Esophagus mucosa (tissue), 1 donor: ENCODE measurements around the gene PCP4. TPM values are rescaled to one million over a fixed set of nuclear protein-coding genes. Genes with fewer than 3 reads are reported as not detected.

Experiments
- ATAC-seq: fragments of 200-7000 bp; cut with Tn5 transposase; one replicate; pipeline ENCODE4 v1.9.1; 2020
- total RNA-seq: library from RNA; stranded (reverse); gene quantifications from one replicate; pipeline ENCODE4 v1.2.4, GENCODE V29; 2023
- donor health status: DM: yes; HTN: yes; CAD: no.

Gene PCP4
- total RNA-seq, 1 donor from 2014 or later, result 1.3 TPM

DNA sequence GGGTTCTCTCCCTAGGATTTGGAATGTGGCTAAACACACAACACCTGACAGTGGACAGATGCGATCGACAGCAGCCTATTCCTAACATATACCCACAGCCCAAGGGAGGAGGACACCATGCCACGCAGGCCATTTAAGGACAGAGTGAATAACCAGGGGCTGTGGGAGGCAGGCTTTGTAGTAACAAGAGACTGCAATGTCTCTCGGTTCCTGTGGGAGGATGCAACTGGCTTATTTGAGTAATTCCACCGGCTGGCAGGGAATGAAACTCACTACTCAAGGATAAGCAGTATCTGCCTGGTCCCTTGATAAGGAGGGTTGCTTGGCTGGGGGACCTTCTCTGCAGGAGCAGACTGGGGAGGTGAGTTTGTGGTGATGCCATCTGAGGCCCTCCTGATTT is 109.6 kb downstream of the PCP4 start:
- no peak for ATAC-seq

Other genes starting within 250 kb of the PCP4 start
- not detected for gene IGSF5, start 122.3 kb upstream of the PCP4 start, total RNA-seq